CD14-positive monocyte (primary cell): ENCODE measurements around the gene MAT2A. TPM values are rescaled to one million over a fixed set of nuclear protein-coding genes. Genes with fewer than 3 reads are reported as not detected.

Source experiments
- DNase-seq, 3 donors: peaks; one replicate each; pipeline ENCODE4 v3.0.0-alpha.2; 2011 to 2022
- H2AFZ ChIP-seq: 2 replicates; pipeline ENCODE4 v1.6.0; 2012; ENCODE audit warnings: mild to moderate bottlenecking, low read depth, low read length, inconsistent platforms; ENCODE audit not compliant: insufficient read depth, poor library complexity, severe bottlenecking
- H3K27ac ChIP-seq, 2 donors: 1 replicate in 1 of 2; 2 replicates in 1 of 2; pipeline ENCODE4 v1.5.1; 2012 to 2013; ENCODE audit warnings: low read length in 2 of 2, control low read depth in 1 of 2, inconsistent platforms in 1 of 2, low read depth in 1 of 2, mild to moderate bottlenecking in 1 of 2
- H3K27me3 ChIP-seq, 2 donors: one replicate each; pipeline versions ENCODE4 v1.6.0 to v1.6.1; 2011 to 2013; ENCODE audit warnings: low read length in 2 of 2; ENCODE audit not compliant: control insufficient read depth in 2 of 2, insufficient read depth in 2 of 2
- H3K36me3 ChIP-seq, 2 donors: replicated peaks in 1 of 2; 1 replicate in 1 of 2; 2 replicates in 1 of 2; pipeline versions ENCODE4 v1.5.1 to v1.6.1; 2012 to 2013; ENCODE audit warnings: low read length in 2 of 2, control low read depth in 1 of 2, inconsistent platforms in 1 of 2, mild to moderate bottlenecking in 1 of 2; ENCODE audit not compliant: insufficient read depth in 2 of 2, control insufficient read depth in 1 of 2
- H3K4me1 ChIP-seq, 2 donors: 1 replicate in 1 of 2; 2 replicates in 1 of 2; pipeline versions ENCODE4 v1.5.1 to v1.6.1; 2012 to 2013; ENCODE audit warnings: low read length in 2 of 2, control low read depth in 1 of 2, inconsistent platforms in 1 of 2, mild to moderate bottlenecking in 1 of 2, moderate library complexity in 1 of 2; ENCODE audit not compliant: insufficient read depth in 2 of 2, control insufficient read depth in 1 of 2
- H3K4me2 ChIP-seq: replicated peaks from 2 replicates; pipeline ENCODE3; 2012; ENCODE audit warnings: low read length, moderate library complexity, mild to moderate bottlenecking; ENCODE audit not compliant: poor library complexity, severe bottlenecking; ENCODE audit errors: extremely low read depth
- H3K4me3 ChIP-seq, 3 experiments: fragments of 200-600 bp in 1 of 3; sonication (generic) in 1 of 3; replicated peaks in 1 of 3; 1 replicate in 2 of 3; 2 replicates in 1 of 3; pipeline ENCODE4 v1.5.1; 2011 to 2013; ENCODE audit warnings: low read length in 3 of 3, mild to moderate bottlenecking in 3 of 3, control low read depth in 2 of 3, low read depth in 2 of 3, inconsistent platforms in 1 of 3, moderate library complexity in 1 of 3
- H3K79me2 ChIP-seq: 2 replicates; pipeline ENCODE4 v1.6.0; 2012; ENCODE audit warnings: mild to moderate bottlenecking, control low read depth, inconsistent platforms, low read length, moderate library complexity; ENCODE audit not compliant: insufficient read depth
- H3K9ac ChIP-seq: 2 replicates; pipeline ENCODE4 v1.6.0; 2017; ENCODE audit warnings: low read length, mild to moderate bottlenecking; ENCODE audit not compliant: insufficient read depth, poor library complexity, severe bottlenecking
- H3K9me3 ChIP-seq, 2 donors: replicated peaks in 1 of 2; 1 replicate in 1 of 2; 2 replicates in 1 of 2; pipeline versions ENCODE4 v1.5.1 to v1.6.1; 2012 to 2013; ENCODE audit warnings: low read length in 2 of 2, control low read depth in 1 of 2; ENCODE audit not compliant: control insufficient read depth in 1 of 2, insufficient read depth in 1 of 2
- H4K20me1 ChIP-seq: 2 replicates; pipeline ENCODE4 v1.6.0; 2012; ENCODE audit warnings: mild to moderate bottlenecking, low read length, control low read depth, moderate library complexity; ENCODE audit not compliant: insufficient read depth
- H3K27ac Mint-ChIP-seq, 7 donors: one replicate each; pipeline ENCODE4 v1.8.0; 2020; ENCODE audit warnings: mild to moderate bottlenecking in 7 of 7, mixed read lengths in 7 of 7, moderate library complexity in 6 of 7, inconsistent platforms in 2 of 7
- H3K27me3 Mint-ChIP-seq, 3 donors: one replicate each; pipeline ENCODE4 v1.8.0; 2021 to 2022; ENCODE audit warnings: low read depth in 3 of 3, mild to moderate bottlenecking in 3 of 3, mixed read lengths in 3 of 3, moderate library complexity in 3 of 3, inconsistent platforms in 1 of 3
- H3K36me3 Mint-ChIP-seq, 2 donors: one replicate each; pipeline ENCODE4 v1.8.0; 2020; ENCODE audit warnings: mixed read lengths in 2 of 2, inconsistent platforms in 1 of 2, mild to moderate bottlenecking in 1 of 2
- H3K4me1 Mint-ChIP-seq: one replicate; pipeline ENCODE4 v1.8.0; 2020; ENCODE audit warnings: mild to moderate bottlenecking, mixed read lengths
- H3K4me3 Mint-ChIP-seq, 2 donors: one replicate each; pipeline ENCODE4 v1.8.0; 2020; ENCODE audit warnings: mild to moderate bottlenecking in 2 of 2, mixed read lengths in 2 of 2, moderate library complexity in 1 of 2
- H3K9me3 Mint-ChIP-seq, 7 donors: one replicate each; pipeline ENCODE4 v1.8.0; 2020 to 2022; ENCODE audit warnings: mixed read lengths in 7 of 7, mild to moderate bottlenecking in 6 of 7, moderate library complexity in 6 of 7, inconsistent platforms in 2 of 7
- WGBS: methylation state at CpG from one replicate; pipeline ENCODE4 v1.1.5; 2013; ENCODE audit warnings: missing lambda C conversion rate; ENCODE audit not compliant: insufficient coverage; 5-methylcytosine and 5-hydroxymethylcytosine counted together
- intact Hi-C, 2 donors: fragments of 100-400 bp; cut with micrococcal nuclease; formaldehyde crosslinking; loops; one replicate each; pipeline versions ENCODE4 v1.15.0 to v1.15.1; 2023
- polyA plus RNA-seq, 3 donors: library from polyadenylated mRNA; depleted of rRNA in 1 of 3; unstranded in 2 of 3; stranded (reverse) in 1 of 3; fragments of 300-500 nt in 2 of 3; fragments of >200 nt in 1 of 3; fragmentation: Illumina TruSeq in 2 of 3; gene quantifications; 1 replicate in 2 of 3; 2 replicates in 1 of 3; pipeline ENCODE4 v1.2.3, GENCODE V29; 2012 to 2021
- TF ChIP-seq, protein P1 (sequence below): fragments of 200-600 bp; IDR thresholded peaks from one replicate; pipeline ENCODE4 v1.8.0; 2022; ENCODE audit warnings: antibody characterized with exemption, mild to moderate bottlenecking

The MAT2A gene
- polyA plus RNA-seq, 3 donors = 97.0 to 454 (median 117) TPM

DNA sequence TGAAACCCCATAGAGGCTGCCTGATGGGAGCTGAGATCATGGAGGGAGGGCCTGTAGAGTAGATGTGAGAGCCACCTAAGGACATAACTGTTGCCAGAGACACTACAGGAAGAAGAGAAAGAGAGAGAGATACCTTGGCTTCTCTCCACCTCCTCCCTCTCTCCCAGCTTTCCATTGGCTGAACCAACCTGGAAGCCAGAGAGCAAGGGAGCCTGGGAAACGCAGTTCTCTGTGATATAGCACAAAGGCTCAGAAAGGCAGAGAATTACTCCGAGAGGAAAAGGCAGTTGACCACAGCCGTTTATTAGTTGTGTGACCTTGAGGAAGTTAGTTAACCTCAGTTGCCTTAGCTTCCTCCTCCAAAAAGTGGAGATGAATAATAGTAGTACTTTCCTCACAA is 37.7 kb upstream of the MAT2A start:
- H2AFZ ChIP-seq = no peak overlapping the region
- no peaks in the 10 kb centered on the region for H3K9me3 ChIP-seq
- peaks cover 0 to 3% (median 0%) of the 10 kb centered on the region in 7 donors for H3K9me3 Mint-ChIP-seq
- no peaks in the 10 kb centered on the region for H3K27me3 ChIP-seq
- H3K9ac ChIP-seq = peak overlapping the region; percentile 9
- H3K4me1 Mint-ChIP-seq = peaks cover 75% of the 10 kb centered on the region
- intact Hi-C loops = no loop called here
- no peaks in the 10 kb centered on the region for H3K36me3 Mint-ChIP-seq
- H4K20me1 ChIP-seq = no peaks in the 10 kb centered on the region
- TF ChIP-seq, protein P1, sequence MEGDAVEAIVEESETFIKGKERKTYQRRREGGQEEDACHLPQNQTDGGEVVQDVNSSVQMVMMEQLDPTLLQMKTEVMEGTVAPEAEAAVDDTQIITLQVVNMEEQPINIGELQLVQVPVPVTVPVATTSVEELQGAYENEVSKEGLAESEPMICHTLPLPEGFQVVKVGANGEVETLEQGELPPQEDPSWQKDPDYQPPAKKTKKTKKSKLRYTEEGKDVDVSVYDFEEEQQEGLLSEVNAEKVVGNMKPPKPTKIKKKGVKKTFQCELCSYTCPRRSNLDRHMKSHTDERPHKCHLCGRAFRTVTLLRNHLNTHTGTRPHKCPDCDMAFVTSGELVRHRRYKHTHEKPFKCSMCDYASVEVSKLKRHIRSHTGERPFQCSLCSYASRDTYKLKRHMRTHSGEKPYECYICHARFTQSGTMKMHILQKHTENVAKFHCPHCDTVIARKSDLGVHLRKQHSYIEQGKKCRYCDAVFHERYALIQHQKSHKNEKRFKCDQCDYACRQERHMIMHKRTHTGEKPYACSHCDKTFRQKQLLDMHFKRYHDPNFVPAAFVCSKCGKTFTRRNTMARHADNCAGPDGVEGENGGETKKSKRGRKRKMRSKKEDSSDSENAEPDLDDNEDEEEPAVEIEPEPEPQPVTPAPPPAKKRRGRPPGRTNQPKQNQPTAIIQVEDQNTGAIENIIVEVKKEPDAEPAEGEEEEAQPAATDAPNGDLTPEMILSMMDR = no peak
- no CpG with 5 or more reads among the region's 3 CpGs for WGBS
- peak overlapping the region; percentile 59 for H3K4me2 ChIP-seq
- H3K4me3 Mint-ChIP-seq = peak overlapping the region; percentile 56 to 78
- H3K27ac ChIP-seq = peak overlapping the region; percentile 66 to 79
- peak overlapping the region in 2 of 3 experiments; percentile 8 to 65 for H3K4me3 ChIP-seq
- peaks cover 41 to 72% of the 10 kb centered on the region in 2 donors for H3K4me1 ChIP-seq
- peak overlapping the region; percentile 90 to 97 (median 93) for H3K27ac Mint-ChIP-seq
- H3K79me2 ChIP-seq = peaks cover 28% of the 10 kb centered on the region
- H3K27me3 Mint-ChIP-seq = peaks cover 0 to 1% (median 0%) of the 10 kb centered on the region in 3 donors
- DNase-seq = peak; percentile 67 to 83 (median 69)
- no peaks in the 10 kb centered on the region for H3K36me3 ChIP-seq

DNA sequence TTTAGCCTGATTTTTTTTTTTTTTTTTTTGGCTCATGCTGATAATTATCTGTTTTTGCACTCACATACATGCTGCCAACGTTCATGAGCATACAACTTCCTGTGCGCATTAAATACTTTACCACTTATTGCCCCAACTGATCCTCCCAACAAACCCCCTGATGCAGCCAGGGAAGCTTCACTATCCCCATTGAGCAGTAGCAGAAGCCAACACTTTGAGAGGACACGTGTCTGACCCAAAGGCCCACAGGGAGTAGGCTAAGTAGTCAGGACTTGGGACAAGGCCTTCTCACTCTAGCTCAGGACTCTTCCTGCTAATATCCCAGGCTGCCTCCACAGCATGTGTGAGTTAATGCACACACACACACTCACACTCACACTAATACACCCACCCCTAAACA is 36.2 kb upstream of the MAT2A start:
- TF ChIP-seq, protein P1 = no peak
- H4K20me1 ChIP-seq = no peaks in the 10 kb centered on the region
- WGBS = 100% methylated on average over 1 of the region's 3 CpGs
- H3K27ac ChIP-seq = peak overlapping the region in 1 of 2 donors; percentile 0
- H3K4me1 Mint-ChIP-seq = peaks cover 65% of the 10 kb centered on the region
- peaks cover 0 to 1% (median 0%) of the 10 kb centered on the region in 3 donors for H3K27me3 Mint-ChIP-seq
- peaks cover 0 to 3% (median 0%) of the 10 kb centered on the region in 7 donors for H3K9me3 Mint-ChIP-seq
- peak overlapping the region in 2 of 7 donors; percentile 26 to 68 for H3K27ac Mint-ChIP-seq
- no peak overlapping the region for H3K4me2 ChIP-seq
- H3K9me3 ChIP-seq = no peaks in the 10 kb centered on the region
- H2AFZ ChIP-seq = no peak overlapping the region
- no peak for DNase-seq
- H3K4me1 ChIP-seq = peaks cover 41 to 72% of the 10 kb centered on the region in 2 donors
- no peak overlapping the region for H3K4me3 ChIP-seq
- no peaks in the 10 kb centered on the region for H3K27me3 ChIP-seq
- H3K9ac ChIP-seq = no peak overlapping the region
- H3K79me2 ChIP-seq = peaks cover 13% of the 10 kb centered on the region
- H3K36me3 ChIP-seq = no peaks in the 10 kb centered on the region
- no peak overlapping the region for H3K4me3 Mint-ChIP-seq
- intact Hi-C loops = no loop called here
- no peaks in the 10 kb centered on the region for H3K36me3 Mint-ChIP-seq
